NCI-H748 (cell line): ENCODE data around the gene MBD3L2B.

ENCODE experiments used
- DNase-seq: peaks from one replicate; lab custom pipeline; 2025; ENCODE audit not compliant: unreplicated experiment; lab: John Stamatoyannopoulos, UW

The MBD3L2B gene

GRCh38 chr19:7013678-7014077 lies 7.6 kb downstream of the MBD3L2B start:
- DNase-seq: no peak

DNA sequence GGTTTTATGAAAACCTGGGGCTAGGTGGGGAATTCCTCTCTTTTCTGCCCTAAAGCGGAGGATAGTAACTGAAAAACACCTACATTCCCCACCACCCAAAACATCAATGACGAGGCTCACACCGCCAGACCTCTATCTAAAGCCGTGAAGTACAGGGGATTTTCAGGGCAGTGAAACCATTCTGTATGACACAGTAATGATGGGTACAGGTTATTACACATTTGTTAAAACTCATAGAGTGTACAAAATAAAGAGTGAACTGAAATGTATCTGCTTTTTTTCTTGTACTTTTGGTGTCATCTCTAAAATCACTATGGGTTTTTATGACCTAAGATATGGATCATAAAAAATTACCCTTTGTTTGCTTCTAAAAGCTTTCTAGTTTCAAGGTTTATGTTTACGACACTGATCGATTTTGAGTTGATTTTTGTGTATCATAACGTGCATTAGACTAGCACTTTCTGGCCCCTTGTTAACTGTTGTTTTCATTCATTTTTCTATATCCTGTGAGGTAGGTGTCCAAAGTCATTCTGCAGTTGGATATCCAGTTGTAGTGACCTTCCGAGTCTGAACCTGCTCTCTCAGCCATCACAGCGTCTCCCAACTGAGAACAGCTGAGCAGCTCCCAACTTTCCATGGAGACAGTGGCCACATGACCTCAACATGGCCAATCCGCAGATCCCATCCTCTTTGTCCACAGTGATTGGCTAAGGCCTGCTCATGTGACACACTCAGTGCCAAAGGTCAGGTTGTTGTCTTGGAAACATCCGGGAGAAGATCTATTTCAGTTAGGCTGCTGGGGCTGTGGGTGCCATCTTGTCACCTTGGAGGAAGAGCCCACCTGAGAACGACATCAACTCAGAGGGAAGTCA lies 10.3 kb downstream of the MBD3L2B start:
- DNase-seq: no peak

- no peak for DNase-seq
Measured at GRCh38 chr19:7007859-7008258, 13.4 kb downstream of the MBD3L2B start.

DNA sequence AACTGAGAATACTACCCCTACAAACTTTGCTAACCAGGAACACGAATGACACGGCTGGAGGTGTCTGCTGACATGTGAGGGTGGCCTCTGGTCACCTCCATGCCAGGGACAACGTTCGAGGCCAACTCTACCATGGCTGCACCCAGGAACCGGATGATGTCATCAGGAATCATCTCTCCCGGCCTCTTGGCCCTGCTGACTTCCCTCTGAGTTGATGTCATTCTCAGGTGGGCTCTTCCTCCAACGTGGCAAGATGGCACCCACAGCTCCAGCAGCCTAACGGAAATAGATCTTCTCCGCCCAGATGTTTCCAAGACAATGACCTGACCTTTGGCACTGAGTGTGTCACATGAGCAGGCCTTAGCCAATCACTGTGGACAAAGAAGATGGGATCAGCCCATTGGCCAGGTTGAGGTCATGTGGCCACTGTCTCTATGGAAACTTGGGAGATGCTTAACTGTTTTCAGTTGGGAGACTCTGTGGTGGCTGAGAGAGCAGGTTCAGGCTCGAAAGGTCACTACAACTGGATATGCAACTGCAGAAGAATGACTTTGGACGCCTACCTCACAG lies 15.0 kb downstream of the MBD3L2B start:
- DNase-seq: peak; percentile 2

GRCh38 chr19:7004313-7004931 lies 16.8 kb downstream of the MBD3L2B start:
- peak; percentile 36 for DNase-seq

DNA sequence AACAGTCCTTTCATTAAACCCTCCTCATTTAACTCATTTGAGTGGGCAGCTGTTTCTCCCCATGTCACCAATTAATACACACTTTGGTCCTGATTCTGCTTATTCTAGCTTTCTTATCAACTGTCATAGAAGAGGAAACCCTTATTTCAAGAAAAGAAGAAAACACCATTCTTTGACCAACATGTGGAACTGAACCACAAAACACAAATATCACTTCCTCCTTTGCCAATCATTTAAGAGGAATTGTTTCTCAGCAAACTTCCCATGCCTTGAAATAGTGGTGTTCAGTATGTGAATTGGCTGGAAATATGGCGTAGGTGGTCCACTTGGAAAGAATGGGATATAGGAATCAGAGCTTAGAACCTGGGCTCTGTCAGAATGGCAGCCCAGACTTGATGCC lies 20.4 kb downstream of the MBD3L2B start:
- no peak for DNase-seq

DNA sequence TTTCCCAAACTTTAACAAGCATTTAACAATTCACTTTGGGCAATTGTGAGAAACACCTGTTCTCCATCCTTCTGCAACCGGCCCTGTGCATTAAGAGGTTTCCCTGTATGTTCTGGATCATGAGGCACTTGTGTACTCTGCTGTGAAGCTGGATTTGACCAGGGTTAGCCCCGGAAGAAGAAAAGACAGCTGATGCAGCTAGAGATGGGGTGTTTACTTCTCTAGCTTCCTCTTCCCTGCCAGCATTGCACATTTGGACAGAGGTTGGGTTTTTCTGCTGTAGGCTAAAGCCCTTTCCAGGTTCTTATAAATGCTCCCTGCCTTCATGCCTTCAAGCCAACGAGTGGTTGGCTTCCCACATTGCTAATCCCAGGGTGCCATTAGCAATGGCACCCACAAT lies 20.9 kb downstream of the MBD3L2B start:
- no peak for DNase-seq

DNA sequence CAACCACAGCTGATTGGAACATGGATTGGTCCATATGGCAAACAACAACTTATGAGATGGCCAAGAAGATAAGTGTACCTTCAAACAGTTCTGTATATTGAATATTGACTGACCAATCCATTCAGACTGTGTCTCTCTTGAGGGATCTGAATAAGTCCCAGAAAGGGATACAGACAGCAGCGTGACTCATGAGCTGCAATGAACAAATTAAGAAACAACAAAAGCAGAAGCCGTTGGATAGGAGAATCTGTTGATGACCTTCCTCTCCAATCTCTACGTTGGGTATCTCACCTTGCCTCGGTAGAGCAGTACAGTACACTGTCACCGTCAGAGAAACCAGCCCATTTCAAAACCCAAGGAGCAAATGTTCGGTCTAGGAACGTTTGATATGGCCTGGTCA lies 21.3 kb downstream of the MBD3L2B start:
- no peak for DNase-seq

DNA sequence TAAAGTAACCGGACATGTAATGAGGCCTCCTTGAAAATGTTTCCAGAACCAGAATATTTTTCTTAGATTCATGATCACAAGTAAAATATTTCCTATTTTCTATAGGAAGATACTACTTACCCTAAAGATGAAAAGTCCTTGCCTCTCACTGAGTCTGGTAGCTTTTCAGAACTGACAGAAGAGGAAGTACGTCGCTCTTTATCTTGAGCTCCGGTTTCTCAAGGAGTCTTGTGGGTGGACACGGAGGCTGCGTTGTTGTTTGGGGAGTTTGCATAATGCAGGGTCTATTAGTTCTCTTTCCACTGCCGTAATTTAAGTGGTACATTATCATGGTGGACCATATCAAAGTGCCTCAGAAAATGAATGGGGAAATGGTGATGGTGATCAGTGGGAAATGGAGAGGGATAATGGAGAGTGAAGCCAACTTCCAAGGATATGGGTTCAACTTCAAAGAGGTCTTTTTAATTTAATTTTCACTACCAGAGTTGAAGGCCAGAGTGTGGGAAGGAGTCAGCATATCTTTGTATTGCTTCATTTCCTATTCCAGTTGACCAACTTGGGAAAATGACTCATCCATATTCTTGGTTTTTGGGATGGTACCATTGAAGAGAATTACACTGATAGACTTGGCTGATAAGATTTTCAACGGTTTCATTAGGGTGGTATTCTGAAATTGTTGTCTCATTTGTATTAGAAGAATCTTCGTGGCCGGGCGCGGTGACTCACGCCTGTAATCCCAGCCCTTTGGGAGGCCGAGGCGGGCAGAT lies 23.4 kb downstream of the MBD3L2B start:
- DNase-seq: no peak

DNA sequence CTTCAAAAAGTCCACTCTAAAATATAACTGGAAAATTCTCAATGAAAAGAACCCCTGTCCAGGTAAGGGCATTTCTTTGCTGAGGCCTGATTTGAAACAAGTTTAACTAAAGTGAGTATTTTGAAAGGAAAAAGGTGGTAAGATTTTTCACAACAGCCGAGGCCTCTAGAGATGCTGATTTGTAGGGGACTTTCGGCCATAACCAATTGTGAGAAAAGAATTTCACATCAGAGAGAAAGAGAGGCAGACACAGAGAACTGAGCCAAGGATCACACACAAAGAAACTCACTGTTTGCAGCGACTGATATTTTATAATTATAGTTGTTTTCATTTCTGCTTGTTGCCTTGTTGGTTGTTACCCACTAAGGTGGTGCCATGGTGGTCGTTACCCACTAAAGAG lies 24.4 kb downstream of the MBD3L2B start:
- no peak for DNase-seq

DNA sequence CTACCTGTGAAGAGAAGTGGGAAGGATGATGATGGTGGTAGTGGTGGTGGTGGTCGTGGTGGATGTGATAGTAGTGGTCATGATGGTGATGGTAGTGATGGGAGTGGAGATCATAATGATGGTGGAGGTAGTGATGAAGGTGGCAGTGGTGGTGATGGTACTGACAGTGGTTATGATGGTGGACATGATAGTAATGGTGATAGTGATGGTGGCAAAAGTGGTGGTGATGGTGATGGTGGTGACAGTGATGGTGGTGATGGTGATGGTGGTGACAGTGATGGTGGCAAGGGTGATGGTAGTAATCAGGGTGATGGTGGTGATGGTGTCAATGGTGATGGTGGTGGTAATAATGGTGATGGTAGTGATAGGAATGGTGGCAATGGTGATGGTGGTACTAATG lies 26.2 kb downstream of the MBD3L2B start:
- no peak for DNase-seq

GRCh38 chr19:6988257-6988656 lies 33.0 kb downstream of the MBD3L2B start:
- DNase-seq: no peak

DNA sequence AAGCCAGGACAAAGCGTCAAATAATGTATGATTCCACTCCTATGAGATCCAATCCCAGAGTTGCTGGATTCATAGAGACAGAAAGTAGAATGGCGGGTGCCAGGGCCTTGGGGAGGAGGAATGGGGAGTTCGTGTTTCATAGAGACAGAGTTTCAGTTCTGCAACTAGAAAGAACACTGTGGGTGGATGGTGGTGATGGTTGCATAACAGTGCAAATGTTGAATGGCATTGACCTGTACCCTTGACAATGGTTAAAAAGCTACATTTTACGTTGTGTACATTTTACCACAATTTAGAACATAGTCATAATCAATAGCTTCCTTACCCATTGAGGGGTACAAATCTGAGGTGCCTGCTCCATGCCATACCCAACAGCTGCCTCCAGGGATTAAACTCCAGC lies 33.4 kb downstream of the MBD3L2B start:
- DNase-seq: no peak

GRCh38 chr19:6983448-6983847 lies 37.8 kb downstream of the MBD3L2B start:
- no peak for DNase-seq

DNA sequence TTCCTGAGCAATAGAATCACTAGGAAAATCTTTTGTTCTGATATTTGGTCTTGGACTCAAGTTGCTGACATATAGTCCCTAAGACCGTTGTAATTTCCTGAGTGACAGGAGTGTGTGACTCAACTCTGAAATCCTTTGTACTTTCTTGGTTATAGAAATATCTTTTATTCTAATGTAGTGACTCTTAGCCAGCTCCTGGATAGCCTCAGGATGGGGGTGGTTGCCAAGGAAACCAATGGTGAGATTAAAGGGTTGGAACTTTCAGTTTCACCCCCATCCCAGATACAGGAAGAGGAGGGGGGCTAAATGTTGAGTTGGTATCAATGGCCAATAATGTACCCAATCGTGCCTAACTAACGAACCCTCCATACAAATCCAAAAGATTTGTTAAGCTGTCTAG lies 41.8 kb downstream of the MBD3L2B start:
- DNase-seq: no peak

GRCh38 chr19:6976197-6976596 lies 45.0 kb downstream of the MBD3L2B start:
- DNase-seq: no peak

- no peak for DNase-seq
Measured at GRCh38 chr19:6971366-6971765, 49.9 kb downstream of the MBD3L2B start.

DNA sequence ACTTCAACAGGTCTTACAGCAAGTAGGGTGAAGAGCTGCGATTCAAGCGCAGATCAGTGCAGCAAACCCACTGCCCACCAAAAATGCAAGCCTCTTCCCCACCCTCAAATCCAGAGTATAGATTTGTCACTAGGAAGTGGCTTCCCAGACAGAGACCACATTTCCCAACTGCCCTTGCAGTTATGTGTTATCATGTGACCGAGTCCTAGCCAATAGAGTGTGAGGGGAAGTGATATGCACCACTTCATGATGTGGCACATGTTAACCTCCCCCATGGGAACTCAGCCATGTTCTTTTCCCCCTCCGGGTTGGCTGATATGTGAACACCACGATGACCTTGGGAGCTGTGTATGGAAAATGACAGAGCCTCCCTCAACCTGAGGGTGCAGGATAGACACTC lies 50.8 kb downstream of the MBD3L2B start:
- DNase-seq: no peak

- DNase-seq: no peak
Measured at GRCh38 chr19:6970021-6970420, 51.2 kb downstream of the MBD3L2B start.

DNA sequence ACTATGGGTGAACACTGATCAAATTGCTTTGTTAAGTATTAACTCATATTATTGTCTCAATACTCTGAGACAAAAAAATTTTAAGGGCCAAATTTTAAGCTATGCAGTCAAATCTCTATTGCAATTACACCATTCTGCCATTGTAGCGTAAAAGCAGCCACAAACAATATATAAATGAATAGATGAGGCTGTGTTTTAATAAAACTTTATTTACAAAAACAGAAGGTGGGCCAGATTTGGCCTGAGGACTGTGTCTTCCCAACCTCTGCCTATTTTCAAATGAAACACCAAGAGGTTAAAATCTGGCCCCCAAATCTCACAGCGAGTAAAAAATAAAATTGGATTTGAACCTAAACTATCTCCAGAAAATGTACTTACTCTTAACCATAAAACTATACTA lies 51.7 kb downstream of the MBD3L2B start:
- no peak for DNase-seq
